HL-60 (cell line): Measurements from ENCODE around the gene YWHAG.
"Not testable (repeated sequence)": the region's sequence is repeated elsewhere in the genome, so short reads cannot be mapped to it uniquely, and the experiment has no call there.

Experiments
- DNase-seq, 2 experiments: peaks; one replicate each; pipeline ENCODE4 v3.0.0-alpha.2; 2010 to 2020; ENCODE audit warnings: low read depth in 1 of 2, low spot score in 1 of 2
- H3K27ac ChIP-seq: fragments of 250-450 bp; sonication (Bioruptor Pico); replicated peaks from 2 replicates; pipeline ENCODE4 v1.5.1; 2020; ENCODE audit warnings: mild to moderate bottlenecking, moderate library complexity
- H3K27me3 ChIP-seq: fragments of 250-450 bp; sonication (Bioruptor Pico); 2 replicates; pipeline ENCODE4 v1.5.1; 2021; ENCODE audit warnings: mild to moderate bottlenecking, moderate library complexity; ENCODE audit not compliant: insufficient read depth, poor library complexity, severe bottlenecking
- H3K4me3 ChIP-seq: replicated peaks from 2 replicates; pipeline ENCODE4 v1.5.1; 2011; ENCODE audit warnings: mild to moderate bottlenecking, control low read depth, low read length; ENCODE audit not compliant: insufficient read depth
- CTCF ChIP-seq: IDR thresholded peaks from one replicate; pipeline ENCODE4 v1.5.1; 2011; ENCODE audit warnings: low read length, control low read depth, inconsistent platforms; ENCODE audit not compliant: insufficient read depth
- GABPA ChIP-seq: IDR thresholded peaks from 2 replicates; pipeline ENCODE4 v1.6.1; 2012; ENCODE audit warnings: low read depth
- POLR2AphosphoS5 ChIP-seq: IDR thresholded peaks from 2 replicates; pipeline ENCODE4 v1.6.1; 2012; ENCODE audit warnings: low read depth
- REST ChIP-seq: IDR thresholded peaks from 2 replicates; pipeline ENCODE4 v1.6.1; 2012; ENCODE audit warnings: low read depth; ENCODE audit not compliant: insufficient replicate concordance
- SPI1 ChIP-seq: IDR thresholded peaks from 2 replicates; pipeline ENCODE4 v1.6.1; 2012; ENCODE audit warnings: low read depth, mild to moderate bottlenecking, borderline replicate concordance

Gene YWHAG

GRCh38 chr7:76393116-76394031 is 34.6 kb upstream of the YWHAG start:
- peak overlapping the region; percentile 79 for H3K27ac ChIP-seq
- TF ChIP-seq REST (no peak), POLR2AphosphoS5 (peak; percentile 75)
- no peaks in the 10 kb centered on the region for H3K27me3 ChIP-seq
- H3K4me3 ChIP-seq = peak overlapping the region; percentile 67
- peak; percentile 74 to 90 for DNase-seq

- no peak for TF ChIP-seq POLR2AphosphoS5
- TF ChIP-seq CTCF = no peak
- no peak for TF ChIP-seq REST
- no peak for TF ChIP-seq GABPA
- no peak for TF ChIP-seq SPI1
- Histone ChIP-seq H3K27ac (peak overlapping the region; percentile 79), H3K27me3 (no peaks in the 10 kb centered on the region), H3K4me3 (peak overlapping the region; percentile 29)
- no peak for DNase-seq
These were observed 33.8 kb upstream of the YWHAG start for GRCh38 chr7:76392531-76393115.

GRCh38 chr7:76390092-76390491 is 31.3 kb upstream of the YWHAG start:
- no peak overlapping the region for H3K4me3 ChIP-seq
- H3K27me3 ChIP-seq = no peaks in the 10 kb centered on the region
- TF ChIP-seq POLR2AphosphoS5 (no peak), SPI1 (no peak), REST (no peak), GABPA (no peak), CTCF (no peak)
- DNase-seq = no peak
- no peak overlapping the region for H3K27ac ChIP-seq

GRCh38 chr7:76387789-76388188 is 29.0 kb upstream of the YWHAG start:
- H3K27me3 ChIP-seq, H3K27ac ChIP-seq, H3K4me3 ChIP-seq, DNase-seq: not testable (repeated sequence)
